CMK (cell line): ENCODE measurements around the gene ARL15.
A peak's percentile ranks its signal among the peaks of the same experiment; 100 is the strongest.

ENCODE experiments used
- DNase-seq: peaks from one replicate; pipeline ENCODE4 v3.0.0-alpha.2; 2010; ENCODE audit warnings: low read depth

ARL15 gene

GRCh38 chr5:54205453-54205852 lies 104.9 kb downstream of the ARL15 start:
- DNase-seq: no peak

DNA sequence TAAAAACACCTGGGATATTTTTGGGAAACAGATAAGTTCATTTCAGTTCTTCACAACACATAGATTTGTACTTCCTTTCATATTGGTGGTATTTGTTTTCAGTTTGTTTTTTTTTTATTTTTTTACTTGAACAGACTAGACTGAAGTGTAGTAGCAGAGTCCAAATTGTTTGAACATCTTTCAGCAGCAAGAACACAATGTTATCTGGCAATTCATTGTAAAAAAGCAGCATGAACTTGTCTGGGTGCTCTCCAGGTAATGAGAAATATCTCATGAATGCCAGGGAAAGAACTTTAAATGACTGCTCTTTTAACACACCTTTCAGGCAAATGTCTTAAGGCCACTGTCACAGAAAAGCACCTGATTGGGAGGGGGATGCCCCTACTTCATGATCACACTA lies 113.4 kb downstream of the ARL15 start:
- no peak for DNase-seq

- no peak for DNase-seq
These were observed 114.7 kb downstream of the ARL15 start for GRCh38 chr5:54195701-54196100.

- DNase-seq: no peak
These were observed 116.1 kb downstream of the ARL15 start for GRCh38 chr5:54194318-54194717.

GRCh38 chr5:54187694-54188093 lies 122.7 kb downstream of the ARL15 start:
- no peak for DNase-seq

DNA sequence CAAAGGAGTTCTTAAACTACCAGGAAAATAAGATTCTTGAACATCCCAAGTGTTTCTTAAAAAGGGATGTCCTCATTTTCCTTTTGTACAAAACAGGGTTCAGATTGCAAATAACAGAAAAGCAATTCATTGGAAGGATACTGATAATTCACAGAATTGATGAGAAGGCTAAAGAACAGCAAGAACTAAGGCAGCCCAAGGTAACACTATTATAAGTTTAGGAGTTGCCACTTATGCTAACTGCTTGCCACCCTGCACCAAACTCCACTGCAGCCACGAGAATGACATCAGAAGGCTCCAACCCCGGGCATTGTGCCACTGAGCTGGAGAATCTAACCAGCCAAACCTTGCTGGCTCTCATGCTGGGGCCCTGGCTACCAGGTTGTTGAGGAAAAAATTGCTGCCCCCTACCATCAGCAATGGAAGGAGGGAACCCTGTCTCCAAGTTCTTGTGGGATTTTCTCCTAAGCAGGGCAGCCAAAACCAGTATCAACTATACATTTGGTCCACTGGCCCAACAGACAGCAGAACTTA lies 123.4 kb downstream of the ARL15 start:
- no peak for DNase-seq

- no peak for DNase-seq
These were observed 124.3 kb downstream of the ARL15 start for GRCh38 chr5:54186108-54186507.

DNA sequence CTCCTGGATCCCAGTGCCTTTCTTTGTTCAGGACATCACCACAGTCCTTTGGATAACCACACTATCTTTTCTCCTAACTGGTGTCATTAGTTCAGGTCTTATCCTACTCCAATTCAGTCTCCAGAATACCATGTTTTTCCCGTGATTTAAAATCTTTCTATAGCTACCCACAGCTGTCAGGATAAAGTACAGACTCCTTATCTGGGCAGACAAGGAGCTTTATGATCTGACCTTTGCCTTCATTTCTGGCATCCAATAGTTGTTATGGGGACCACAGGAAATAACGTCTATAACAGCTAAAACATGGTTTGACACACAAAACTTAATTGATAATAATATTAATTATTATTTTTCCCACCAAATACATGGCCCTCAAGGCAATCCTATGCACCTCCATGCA lies 125.6 kb downstream of the ARL15 start:
- DNase-seq: no peak

DNA sequence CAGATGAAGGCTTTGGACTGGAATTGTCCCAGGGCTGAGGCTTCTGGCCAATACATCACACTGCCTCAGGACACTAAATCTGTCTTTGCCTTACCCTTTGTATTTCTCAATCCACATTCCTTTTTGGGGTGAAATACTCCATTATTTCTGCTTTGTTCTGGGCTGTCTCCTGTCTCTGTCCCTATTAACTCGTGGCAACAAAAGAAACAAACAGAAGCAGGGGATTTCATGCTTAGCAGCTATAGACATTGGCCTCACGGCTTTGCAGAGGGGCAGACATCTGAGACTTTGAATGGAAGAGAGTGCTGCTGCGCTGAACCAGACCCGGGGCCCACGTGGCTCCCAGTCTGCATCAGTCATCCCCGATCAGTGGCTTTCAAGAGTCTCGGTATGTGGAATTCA lies 129.7 kb downstream of the ARL15 start:
- DNase-seq: no peak

DNA sequence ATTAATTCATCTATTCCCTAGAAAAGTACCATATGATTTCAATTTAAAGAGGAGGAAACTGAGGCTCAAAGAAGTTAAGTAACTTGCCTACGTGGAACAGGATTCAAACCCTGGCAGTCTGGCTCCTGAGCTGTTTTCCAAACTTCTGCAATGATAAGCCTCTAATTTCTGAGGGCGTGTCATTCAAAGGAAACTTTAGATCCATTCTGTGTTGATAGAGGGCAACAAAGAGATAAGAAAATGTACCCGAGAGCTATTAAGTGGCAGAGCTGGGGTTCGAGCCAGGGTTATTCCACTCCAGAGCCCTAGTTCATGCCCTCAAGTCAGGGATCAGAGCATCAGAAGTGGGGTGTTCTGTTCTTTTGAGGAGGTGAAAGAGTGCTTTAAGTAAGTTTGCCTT lies 131.4 kb downstream of the ARL15 start:
- DNase-seq: no peak

- no peak for DNase-seq
These were observed 132.2 kb downstream of the ARL15 start for GRCh38 chr5:54178207-54178606.

DNA sequence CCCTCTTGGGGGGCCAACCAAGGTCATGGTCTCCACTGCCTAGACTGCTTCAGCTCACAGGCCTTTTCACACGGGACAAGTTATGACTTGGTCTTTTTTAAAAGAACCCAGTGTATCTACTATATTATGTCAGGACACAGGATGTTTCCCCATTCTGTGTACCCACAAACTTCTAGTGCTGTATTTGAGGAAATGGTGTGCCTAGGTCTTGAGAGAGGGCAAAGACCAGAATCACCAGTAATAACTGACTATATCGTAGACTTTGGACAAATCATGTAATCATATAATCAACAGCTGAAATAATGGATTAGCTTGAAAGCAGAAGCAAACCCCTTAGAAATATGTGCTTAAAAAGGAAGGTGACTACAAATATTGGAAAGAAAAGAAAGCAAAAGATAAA lies 133.3 kb downstream of the ARL15 start:
- no peak for DNase-seq

- no peak for DNase-seq
These were observed 134.1 kb downstream of the ARL15 start for GRCh38 chr5:54176066-54176830.

DNA sequence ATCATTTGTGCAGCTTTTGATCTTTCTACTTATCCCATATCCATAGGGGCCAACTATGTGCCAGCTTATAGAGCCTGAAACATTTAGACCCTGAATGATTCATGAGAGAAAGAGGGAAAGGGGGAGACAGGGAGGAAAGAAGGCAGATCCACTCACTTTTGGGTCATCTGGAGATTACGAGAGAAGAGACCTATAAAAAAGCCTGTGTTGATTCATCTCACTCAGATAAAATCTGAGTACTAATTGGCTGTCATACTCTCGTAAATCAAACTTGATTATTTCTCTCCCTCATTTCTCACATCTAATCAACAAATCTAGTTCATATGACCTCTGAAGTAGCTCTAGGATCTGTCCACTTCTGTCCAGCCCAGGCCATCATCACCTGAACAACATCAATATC lies 137.1 kb downstream of the ARL15 start:
- DNase-seq: no peak

DNA sequence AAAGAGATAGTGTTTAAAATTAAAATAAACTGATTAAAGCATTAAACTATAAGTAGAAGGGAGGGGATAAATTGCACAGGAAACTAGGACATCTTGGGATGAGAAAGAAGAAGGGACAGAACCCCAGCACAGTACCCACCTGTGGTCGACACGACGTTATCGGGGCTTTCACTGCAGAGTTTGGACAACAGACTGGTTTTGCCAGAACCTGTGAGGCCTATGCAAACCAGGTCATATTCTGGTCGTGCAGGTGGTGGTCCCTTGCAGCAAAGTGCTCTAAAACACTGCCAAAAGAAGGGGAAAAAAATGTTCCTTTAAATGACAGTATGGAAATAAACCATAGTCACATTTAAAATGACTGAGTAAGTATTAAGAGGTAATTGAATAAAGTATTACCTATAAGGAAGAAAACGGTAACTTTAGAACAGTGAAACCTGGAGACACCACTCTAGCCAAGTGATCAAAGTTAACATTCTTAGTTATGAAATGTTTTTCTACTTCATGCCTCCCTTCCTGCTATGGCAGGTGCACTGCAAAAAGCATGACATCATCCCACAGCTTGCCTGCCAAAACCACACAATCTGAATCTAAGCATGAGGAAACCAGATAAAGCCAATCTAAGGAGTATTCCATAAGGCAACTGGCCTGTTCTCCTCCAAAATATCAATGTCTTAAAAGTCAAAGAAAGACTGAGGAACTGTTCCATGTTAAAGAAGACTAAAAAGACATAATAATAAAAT lies 138.6 kb downstream of the ARL15 start:
- DNase-seq: no peak

GRCh38 chr5:54165687-54166086 lies 144.7 kb downstream of the ARL15 start:
- no peak for DNase-seq

GRCh38 chr5:54162184-54162583 lies 148.2 kb downstream of the ARL15 start:
- DNase-seq: peak; percentile 31

DNA sequence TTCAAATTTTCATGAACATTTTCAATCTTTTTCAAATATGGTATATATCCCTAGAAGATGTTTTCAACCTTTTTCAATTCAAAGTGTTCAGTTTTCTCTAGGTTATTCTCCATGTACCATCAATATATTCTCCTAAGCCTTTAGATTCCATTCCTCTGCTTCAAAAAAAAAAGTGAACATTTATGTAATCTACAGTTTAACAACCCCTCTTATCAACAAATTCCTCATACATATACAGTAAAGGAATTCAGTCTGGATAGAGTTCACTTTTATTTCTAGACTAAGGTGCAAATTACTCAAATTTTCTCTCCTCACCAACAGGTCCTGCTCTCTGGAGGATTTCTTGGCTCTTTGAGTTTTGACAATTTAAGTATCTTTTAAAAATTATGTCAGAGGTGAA lies 150.0 kb downstream of the ARL15 start:
- no peak for DNase-seq

DNA sequence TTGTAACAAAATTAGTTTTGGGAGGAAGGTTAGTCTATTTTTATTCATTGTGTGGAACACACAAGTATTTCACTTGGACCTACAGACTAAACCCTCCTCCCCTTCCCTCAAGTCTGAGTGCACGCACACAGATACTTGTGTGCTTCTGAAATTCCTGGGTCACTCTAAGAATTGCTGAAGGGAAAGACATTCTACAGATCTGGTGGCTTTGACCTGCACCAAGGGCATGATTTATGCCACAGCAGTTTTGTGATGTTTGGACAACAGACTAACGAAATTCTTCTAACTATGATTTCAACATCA lies 150.5 kb downstream of the ARL15 start:
- DNase-seq: no peak

- DNase-seq: peak; percentile 36
These were observed 151.1 kb downstream of the ARL15 start for GRCh38 chr5:54159153-54159892.

- DNase-seq: no peak
These were observed 153.8 kb downstream of the ARL15 start for GRCh38 chr5:54156577-54156976.

DNA sequence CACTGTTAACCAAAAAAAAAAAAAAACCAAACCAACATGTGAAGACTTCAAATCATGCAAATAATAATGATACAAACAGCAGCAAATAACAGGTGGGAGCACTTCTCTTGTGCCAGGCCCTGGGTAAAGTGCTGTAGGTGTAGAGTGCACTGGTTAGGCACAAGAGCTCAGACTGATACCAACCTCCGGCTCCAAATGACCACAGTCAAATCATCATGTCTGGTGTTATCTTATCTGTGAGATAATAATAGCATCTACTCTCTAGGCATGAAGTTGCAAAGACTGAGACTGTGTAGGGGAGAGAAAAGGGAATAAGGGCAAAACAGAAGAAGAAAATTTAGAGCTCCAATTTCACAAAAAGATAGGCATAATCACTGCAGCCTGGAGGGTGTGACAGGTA lies 159.5 kb downstream of the ARL15 start:
- DNase-seq: no peak

- DNase-seq: no peak
These were observed 161.5 kb downstream of the ARL15 start for GRCh38 chr5:54148858-54149257.
